Right atrium auricular region (tissue), 2 donors: ENCODE data around the gene RIMBP2. TPM values are rescaled to one million over a fixed set of nuclear protein-coding genes. Genes with fewer than 3 reads are reported as not detected.

Source experiments
- DNase-seq: peaks from one replicate; pipeline ENCODE4 v3.0.0-alpha.2; 2019; ENCODE audit warnings: low spot score
- H3K27ac ChIP-seq, 2 donors: fragments of 200-600 bp; sonication (generic); 1 replicate in 1 of 2; 2 replicates in 1 of 2; pipeline ENCODE4 v1.5.1; 2016 to 2019
- H3K27me3 ChIP-seq, 2 donors: fragments of 200-600 bp; sonication (generic); one replicate each; pipeline versions ENCODE4 v1.5.1 to v1.6.0; 2017 to 2019
- H3K36me3 ChIP-seq: fragments of 200-600 bp; sonication (generic); one replicate; pipeline ENCODE4 v1.5.1; 2016
- H3K4me1 ChIP-seq, 2 donors: fragments of 200-600 bp; sonication (generic); one replicate each; pipeline versions ENCODE4 v1.5.1 to v1.6.0; 2017 to 2019
- H3K4me3 ChIP-seq, 2 donors: fragments of 200-600 bp; sonication (generic); 1 replicate in 1 of 2; 2 replicates in 1 of 2; pipeline ENCODE4 v1.5.1; 2017 to 2019; ENCODE audit warnings: mild to moderate bottlenecking in 1 of 2, moderate library complexity in 1 of 2
- H3K9me3 ChIP-seq, 2 donors: fragments of 200-600 bp; sonication (generic); one replicate each; pipeline ENCODE4 v1.5.1; 2019
- total RNA-seq, 2 donors: library from RNA; depleted of rRNA; stranded (reverse); fragments of >200 nt; gene quantifications; one replicate each; pipeline ENCODE4 v1.1.0, GENCODE V29; 2016
- TF ChIP-seq, protein P1 (sequence below), 2 donors: fragments of 200-600 bp; sonication (generic); IDR thresholded peaks; one replicate each; pipeline ENCODE4 v1.5.1; 2019; ENCODE audit warnings: antibody characterized with exemption in 2 of 2

RIMBP2 gene
- total RNA-seq, 2 donors from 2014 or later, result 0.04 TPM; not detected in 1

DNA sequence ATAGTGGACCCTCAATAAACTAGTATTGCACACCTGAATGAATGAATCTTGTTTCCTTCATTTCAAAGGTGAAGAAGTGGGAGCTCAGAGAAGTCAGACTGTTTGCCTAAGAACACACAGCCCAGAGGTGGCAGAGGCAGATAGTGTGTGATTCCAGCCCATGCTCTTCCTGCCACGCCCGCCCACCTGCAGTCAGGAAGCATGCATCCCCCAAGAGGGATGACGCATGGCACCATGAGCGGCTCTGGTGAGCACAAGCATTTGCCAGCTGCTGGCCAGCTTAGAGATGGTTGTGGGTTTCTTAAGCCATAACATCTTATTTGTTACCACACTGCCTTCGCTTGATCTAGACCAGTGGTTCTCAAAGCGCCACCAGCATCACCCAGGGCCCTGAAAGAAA lies 133.8 kb downstream of the RIMBP2 start:
- TF ChIP-seq, protein P1, sequence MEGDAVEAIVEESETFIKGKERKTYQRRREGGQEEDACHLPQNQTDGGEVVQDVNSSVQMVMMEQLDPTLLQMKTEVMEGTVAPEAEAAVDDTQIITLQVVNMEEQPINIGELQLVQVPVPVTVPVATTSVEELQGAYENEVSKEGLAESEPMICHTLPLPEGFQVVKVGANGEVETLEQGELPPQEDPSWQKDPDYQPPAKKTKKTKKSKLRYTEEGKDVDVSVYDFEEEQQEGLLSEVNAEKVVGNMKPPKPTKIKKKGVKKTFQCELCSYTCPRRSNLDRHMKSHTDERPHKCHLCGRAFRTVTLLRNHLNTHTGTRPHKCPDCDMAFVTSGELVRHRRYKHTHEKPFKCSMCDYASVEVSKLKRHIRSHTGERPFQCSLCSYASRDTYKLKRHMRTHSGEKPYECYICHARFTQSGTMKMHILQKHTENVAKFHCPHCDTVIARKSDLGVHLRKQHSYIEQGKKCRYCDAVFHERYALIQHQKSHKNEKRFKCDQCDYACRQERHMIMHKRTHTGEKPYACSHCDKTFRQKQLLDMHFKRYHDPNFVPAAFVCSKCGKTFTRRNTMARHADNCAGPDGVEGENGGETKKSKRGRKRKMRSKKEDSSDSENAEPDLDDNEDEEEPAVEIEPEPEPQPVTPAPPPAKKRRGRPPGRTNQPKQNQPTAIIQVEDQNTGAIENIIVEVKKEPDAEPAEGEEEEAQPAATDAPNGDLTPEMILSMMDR (IDR thresholded peaks at IDR 0.05), result no peak
- Histone ChIP-seq H3K27me3 (no peaks in the 10 kb centered on the region), H3K4me1 (no peaks in the 10 kb centered on the region)

DNA sequence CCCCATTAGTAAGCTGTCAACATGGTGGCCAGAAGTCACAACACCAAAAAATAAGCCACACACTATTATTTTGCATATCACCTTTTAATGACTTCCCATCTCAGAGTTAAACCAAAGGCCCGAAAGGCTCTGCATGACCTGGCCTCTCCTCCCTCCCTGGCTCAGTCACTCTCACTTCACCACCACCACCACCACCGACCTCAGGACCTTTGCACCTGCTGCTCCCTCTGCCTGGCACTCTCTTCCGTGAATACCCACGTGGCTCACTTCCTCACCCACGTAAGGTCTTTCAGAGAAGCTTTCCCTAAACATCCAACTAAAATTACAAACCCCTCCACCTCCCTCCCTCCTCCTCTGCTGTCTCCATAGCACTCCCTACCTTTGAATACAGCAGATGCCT lies 134.3 kb downstream of the RIMBP2 start:
- Histone ChIP-seq H3K27ac (no peak overlapping the region), H3K4me1 (no peaks in the 10 kb centered on the region), H3K36me3 (no peaks in the 10 kb centered on the region), H3K9me3 (no peaks in the 10 kb centered on the region), H3K27me3 (no peaks in the 10 kb centered on the region), H3K4me3 (no peak overlapping the region)
- TF ChIP-seq, protein P1 (IDR thresholded peaks at IDR 0.05), result no peak
- no peak for DNase-seq

More for the DNA sequence above, 133.8 kb downstream of the RIMBP2 start:
- DNase-seq, result no peak
- Histone ChIP-seq H3K4me3 (no peak overlapping the region), H3K27ac (no peak overlapping the region), H3K36me3 (no peaks in the 10 kb centered on the region), H3K9me3 (no peaks in the 10 kb centered on the region)

DNA sequence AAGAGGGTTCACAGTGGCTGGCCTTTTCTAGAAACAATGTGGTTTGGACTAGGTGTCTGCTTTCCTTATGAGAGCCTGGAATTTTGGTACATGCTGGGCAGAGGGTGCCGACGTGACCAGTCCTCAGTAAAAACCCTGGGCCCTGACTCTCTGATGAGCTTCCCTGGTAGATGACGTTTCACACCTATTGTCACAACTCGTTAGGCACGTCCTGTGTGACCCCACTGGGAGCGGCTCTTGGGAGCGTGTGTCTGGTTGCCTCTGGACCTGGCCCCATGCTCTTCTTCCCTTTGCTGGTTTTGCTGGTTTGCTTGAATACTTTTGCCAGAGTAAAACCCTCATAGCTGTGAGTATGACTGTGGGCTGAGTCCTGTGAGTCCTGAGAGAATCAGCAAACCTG lies 136.9 kb downstream of the RIMBP2 start:
- Histone ChIP-seq H3K4me1 (no peaks in the 10 kb centered on the region), H3K27me3 (no peaks in the 10 kb centered on the region), H3K9me3 (no peaks in the 10 kb centered on the region), H3K4me3 (no peak overlapping the region), H3K36me3 (no peaks in the 10 kb centered on the region), H3K27ac (no peak overlapping the region)
- no peak for DNase-seq
- TF ChIP-seq, protein P1 (IDR thresholded peaks at IDR 0.05), result no peak

DNA sequence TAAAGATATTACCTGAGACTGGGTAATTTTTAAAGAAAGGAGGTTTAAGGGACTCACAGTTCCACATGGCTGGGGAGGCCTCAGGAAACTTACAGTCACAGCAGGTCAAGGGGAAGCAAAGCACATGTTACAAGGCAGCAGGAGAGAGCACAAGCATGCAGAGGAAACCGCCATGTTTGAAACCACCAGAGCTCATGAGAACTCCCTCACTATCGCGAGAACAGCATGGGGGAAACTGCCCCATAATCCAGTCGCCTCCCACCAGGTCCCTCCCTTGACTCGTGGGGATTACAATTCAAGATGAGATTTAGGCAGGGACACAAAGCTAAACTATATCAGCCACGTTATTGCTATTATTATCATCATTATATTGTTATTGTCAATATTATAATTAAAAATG lies 138.7 kb downstream of the RIMBP2 start:
- no peaks in the 10 kb centered on the region for H3K4me1 ChIP-seq

DNA sequence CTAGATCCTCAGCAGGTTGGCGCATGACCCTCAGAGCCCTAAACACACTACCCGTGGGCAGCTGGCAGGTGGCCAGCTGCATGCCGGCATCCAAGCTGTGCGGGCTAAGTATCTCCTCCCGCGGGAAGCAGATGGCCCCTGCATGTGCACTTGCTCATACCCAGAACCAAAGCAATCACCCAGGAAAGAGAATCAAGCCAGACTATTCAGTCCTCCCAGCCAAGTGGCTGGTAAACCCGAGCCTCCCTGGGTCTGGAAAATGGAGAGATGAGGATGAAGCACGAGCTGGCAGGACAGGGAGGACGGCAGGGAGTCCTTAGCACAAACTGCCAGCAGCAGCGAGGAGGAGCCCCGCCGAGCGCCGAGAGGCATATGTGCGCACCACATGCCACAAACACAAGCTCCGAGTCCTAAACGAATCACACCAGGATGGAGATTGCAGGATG lies 139.7 kb downstream of the RIMBP2 start:
- H3K4me3 ChIP-seq, result no peak overlapping the region
- H3K4me1 ChIP-seq, result no peaks in the 10 kb centered on the region
- H3K27ac ChIP-seq, result no peak overlapping the region
- DNase-seq, result no peak
- no peaks in the 10 kb centered on the region for H3K9me3 ChIP-seq
- TF ChIP-seq, protein P1 (IDR thresholded peaks at IDR 0.05), result no peak
- H3K36me3 ChIP-seq, result no peaks in the 10 kb centered on the region
- H3K27me3 ChIP-seq, result no peaks in the 10 kb centered on the region

More for the DNA sequence above, 138.7 kb downstream of the RIMBP2 start:
- no peak overlapping the region for H3K27ac ChIP-seq
- H3K4me3 ChIP-seq, result no peak overlapping the region
- no peaks in the 10 kb centered on the region for H3K9me3 ChIP-seq
- no peaks in the 10 kb centered on the region for H3K36me3 ChIP-seq
- TF ChIP-seq, protein P1 (IDR thresholded peaks at IDR 0.05), result no peak
- no peak for DNase-seq
- H3K27me3 ChIP-seq, result no peaks in the 10 kb centered on the region

DNA sequence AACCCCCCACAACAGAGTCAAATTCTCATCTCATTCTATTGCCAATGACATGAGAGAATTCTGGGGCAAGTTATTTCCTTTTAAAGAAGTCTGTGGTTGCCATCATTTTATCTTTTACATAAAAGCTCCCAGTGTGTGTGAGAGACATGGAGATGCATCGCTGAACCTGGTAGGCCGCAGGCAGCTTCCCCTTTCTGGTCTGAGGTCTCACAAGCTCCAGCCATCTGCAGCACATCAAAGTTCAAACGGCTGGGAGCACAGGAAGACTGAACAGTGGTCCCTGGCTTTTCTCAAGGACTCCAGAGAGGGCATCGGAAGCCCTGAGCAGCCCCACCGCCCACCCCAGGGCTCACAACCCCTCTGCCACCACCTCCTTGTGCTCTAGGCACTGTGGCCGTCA lies 141.7 kb downstream of the RIMBP2 start:
- H3K27ac ChIP-seq, result no peak overlapping the region
- no peaks in the 10 kb centered on the region for H3K36me3 ChIP-seq
- no peak for DNase-seq
- H3K9me3 ChIP-seq, result no peaks in the 10 kb centered on the region
- TF ChIP-seq, protein P1 (IDR thresholded peaks at IDR 0.05), result no peak
- no peaks in the 10 kb centered on the region for H3K27me3 ChIP-seq
- H3K4me1 ChIP-seq, result no peaks in the 10 kb centered on the region
- H3K4me3 ChIP-seq, result no peak overlapping the region
